Testis (tissue), 2 donors: ENCODE results near the gene RPS15A.
"Not testable (repeated sequence)": the region's sequence is repeated elsewhere in the genome, so short reads cannot be mapped to it uniquely, and the experiment has no call there.

Experiments used
- POLR2A ChIP-seq: fragments of 450-650 bp; IDR thresholded peaks from one replicate; pipeline ENCODE4 v1.6.1; 2017; ENCODE audit warnings: antibody characterized with exemption, mild to moderate bottlenecking, moderate library complexity
- TF ChIP-seq, protein P1 (sequence below), 3 experiments: fragments of 450-650 bp in 2 of 3; fragments of 200-600 bp in 1 of 3; sonication (generic) in 1 of 3; IDR thresholded peaks; one replicate each; pipeline ENCODE4 v1.5.1; 2016 to 2019; ENCODE audit warnings: antibody characterized with exemption in 3 of 3, mild to moderate bottlenecking in 2 of 3, moderate library complexity in 1 of 3

DNA sequence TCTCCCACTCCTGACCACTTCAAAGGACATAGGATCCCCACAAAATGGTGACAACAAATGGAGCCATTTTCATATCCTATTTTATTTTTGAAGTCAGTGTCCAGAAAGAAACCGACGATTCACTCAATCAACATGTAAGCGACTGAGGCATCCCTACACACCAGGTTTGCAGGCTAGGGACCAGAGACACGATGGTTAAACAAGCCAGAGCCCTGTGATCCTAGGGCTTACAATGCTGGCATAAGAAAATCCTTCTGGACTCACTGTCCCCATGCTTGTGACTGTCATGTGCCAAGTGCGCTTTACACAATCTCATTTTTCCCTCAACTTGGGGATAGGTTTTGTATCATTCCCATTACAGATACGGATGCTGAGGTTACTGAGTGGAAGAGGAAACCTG, 8.9 kb downstream of the RPS15A start:
- TF ChIP-seq, protein P1, sequence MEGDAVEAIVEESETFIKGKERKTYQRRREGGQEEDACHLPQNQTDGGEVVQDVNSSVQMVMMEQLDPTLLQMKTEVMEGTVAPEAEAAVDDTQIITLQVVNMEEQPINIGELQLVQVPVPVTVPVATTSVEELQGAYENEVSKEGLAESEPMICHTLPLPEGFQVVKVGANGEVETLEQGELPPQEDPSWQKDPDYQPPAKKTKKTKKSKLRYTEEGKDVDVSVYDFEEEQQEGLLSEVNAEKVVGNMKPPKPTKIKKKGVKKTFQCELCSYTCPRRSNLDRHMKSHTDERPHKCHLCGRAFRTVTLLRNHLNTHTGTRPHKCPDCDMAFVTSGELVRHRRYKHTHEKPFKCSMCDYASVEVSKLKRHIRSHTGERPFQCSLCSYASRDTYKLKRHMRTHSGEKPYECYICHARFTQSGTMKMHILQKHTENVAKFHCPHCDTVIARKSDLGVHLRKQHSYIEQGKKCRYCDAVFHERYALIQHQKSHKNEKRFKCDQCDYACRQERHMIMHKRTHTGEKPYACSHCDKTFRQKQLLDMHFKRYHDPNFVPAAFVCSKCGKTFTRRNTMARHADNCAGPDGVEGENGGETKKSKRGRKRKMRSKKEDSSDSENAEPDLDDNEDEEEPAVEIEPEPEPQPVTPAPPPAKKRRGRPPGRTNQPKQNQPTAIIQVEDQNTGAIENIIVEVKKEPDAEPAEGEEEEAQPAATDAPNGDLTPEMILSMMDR (IDR thresholded peaks at IDR 0.05) = not testable (repeated sequence)
- TF ChIP-seq POLR2A = not testable (repeated sequence)
